Ascending aorta (tissue), 2 donors: ENCODE data around the gene SNRPA. TPM values are rescaled to one million over a fixed set of nuclear protein-coding genes. Genes with fewer than 3 reads are reported as not detected.

Source experiments
- DNase-seq, 2 donors: peaks; one replicate each; pipeline ENCODE4 v3.0.0-alpha.2; 2019; ENCODE audit warnings: low spot score in 2 of 2
- H3K27ac ChIP-seq, 2 donors: fragments of 200-600 bp; sonication (generic); one replicate each; pipeline ENCODE4 v1.5.1; 2016 to 2017; ENCODE audit warnings: mild to moderate bottlenecking in 1 of 2
- H3K27me3 ChIP-seq: fragments of 200-600 bp; sonication (generic); one replicate; pipeline ENCODE4 v1.5.1; 2017
- H3K36me3 ChIP-seq, 2 donors: fragments of 200-600 bp; sonication (generic); one replicate each; pipeline ENCODE4 v1.5.1; 2016
- H3K4me1 ChIP-seq, 2 donors: fragments of 200-600 bp; sonication (generic); one replicate each; pipeline ENCODE4 v1.5.1; 2016 to 2017; ENCODE audit warnings: mild to moderate bottlenecking in 1 of 2
- H3K4me3 ChIP-seq, 2 donors: fragments of 200-600 bp; sonication (generic); one replicate each; pipeline ENCODE4 v1.5.1; 2016 to 2017; ENCODE audit warnings: mild to moderate bottlenecking in 1 of 2
- H3K9me3 ChIP-seq, 2 donors: fragments of 200-600 bp; sonication (generic); one replicate each; pipeline ENCODE4 v1.5.1; 2016
- CTCF ChIP-seq, 3 experiments: fragments of 200-600 bp in 2 of 3; fragments of 450-650 bp in 1 of 3; sonication (generic) in 2 of 3; IDR thresholded peaks; one replicate each; pipeline ENCODE4 v1.5.1; 2016 to 2019; ENCODE audit warnings: antibody characterized with exemption in 3 of 3, mild to moderate bottlenecking in 1 of 3, moderate library complexity in 1 of 3
- intact Hi-C: fragments of 100-400 bp; cut with DNase I; formaldehyde crosslinking; loops from one replicate; pipeline ENCODE4 v1.15.1; 2023
- total RNA-seq: library from RNA; depleted of rRNA; stranded (reverse); fragments of >200 nt; gene quantifications from one replicate; pipeline ENCODE4 v1.1.0, GENCODE V29; 2016

Gene SNRPA
- total RNA-seq, 1 donor from 2014 or later, result 154 TPM

GRCh38 chr19:40717880-40718773 is 32.9 kb upstream of the SNRPA start:
- TF ChIP-seq CTCF (IDR thresholded peaks at IDR 0.05), result no peak

GRCh38 chr19:40718774-40719391 is 32.1 kb upstream of the SNRPA start:
- H3K36me3 ChIP-seq, result peaks cover 4 to 7% of the 10 kb centered on the region in 2 donors
- H3K27me3 ChIP-seq, result no peaks in the 10 kb centered on the region
- H3K4me1 ChIP-seq, result peaks cover 7 to 47% of the 10 kb centered on the region in 2 donors
- peak overlapping the region; percentile 97 to 99 for H3K27ac ChIP-seq
- intact Hi-C loops, result loop anchor here (5.0 to 10.0 kb wide), 3 partner anchors 297 to 1314 kb away; partner anchors contain the start of genes HNRNPUL1 and ZFP36
- no peaks in the 10 kb centered on the region for H3K9me3 ChIP-seq
- DNase-seq, result peak in 1 of 2 donors; percentile 77
- H3K4me3 ChIP-seq, result peak overlapping the region; percentile 72 to 100
- no peak for TF ChIP-seq CTCF (IDR thresholded peaks at IDR 0.05)

More at GRCh38 chr19:40717880-40718773, 32.9 kb upstream of the SNRPA start:
- Histone ChIP-seq H3K4me3 (peak overlapping the region; percentile 72 to 100), H3K4me1 (peaks cover 7 to 50% of the 10 kb centered on the region in 2 donors), H3K27me3 (no peaks in the 10 kb centered on the region), H3K9me3 (no peaks in the 10 kb centered on the region), H3K27ac (peak overlapping the region; percentile 97 to 99), H3K36me3 (no peaks in the 10 kb centered on the region)
- intact Hi-C loops, result loop anchor here (5.0 to 10.0 kb wide), 3 partner anchors 296 to 1313 kb away; partner anchors contain the start of genes HNRNPUL1 and ZFP36
- no peak for DNase-seq

- peaks cover 7 to 47% of the 10 kb centered on the region in 2 donors for H3K4me1 ChIP-seq
- TF ChIP-seq CTCF (IDR thresholded peaks at IDR 0.05), result no peak
- no peaks in the 10 kb centered on the region for H3K27me3 ChIP-seq
- H3K36me3 ChIP-seq, result peaks cover 7 to 13% of the 10 kb centered on the region in 2 donors
- no peaks in the 10 kb centered on the region for H3K9me3 ChIP-seq
- peak overlapping the region; percentile 97 to 99 for H3K27ac ChIP-seq
- intact Hi-C loops, result loop anchor here (5.0 to 10.0 kb wide), 3 partner anchors 297 to 1315 kb away; partner anchors contain the start of genes HNRNPUL1 and ZFP36
- DNase-seq, result no peak
- peak overlapping the region; percentile 72 to 100 for H3K4me3 ChIP-seq
These were observed 31.5 kb upstream of the SNRPA start for GRCh38 chr19:40719414-40719894.

- Histone ChIP-seq H3K27ac (peak overlapping the region; percentile 97 to 99), H3K4me3 (peak overlapping the region; percentile 72 to 100), H3K4me1 (peaks cover 7 to 41% of the 10 kb centered on the region in 2 donors), H3K9me3 (no peaks in the 10 kb centered on the region), H3K27me3 (no peaks in the 10 kb centered on the region), H3K36me3 (peaks cover 20 to 28% of the 10 kb centered on the region in 2 donors)
- intact Hi-C loops, result no loop called here
- TF ChIP-seq CTCF (IDR thresholded peaks at IDR 0.05), result no peak
- no peak for DNase-seq
These were observed 29.9 kb upstream of the SNRPA start for GRCh38 chr19:40721140-40721486.

GRCh38 chr19:40721936-40722661 is 28.9 kb upstream of the SNRPA start:
- no peak for TF ChIP-seq CTCF (IDR thresholded peaks at IDR 0.05)
- no peaks in the 10 kb centered on the region for H3K27me3 ChIP-seq
- peak overlapping the region; percentile 97 to 99 for H3K27ac ChIP-seq
- H3K4me3 ChIP-seq, result peak overlapping the region; percentile 43 to 72
- peaks cover 7 to 41% of the 10 kb centered on the region in 2 donors for H3K4me1 ChIP-seq
- intact Hi-C loops, result no loop called here
- H3K9me3 ChIP-seq, result no peaks in the 10 kb centered on the region
- peaks cover 28 to 38% of the 10 kb centered on the region in 2 donors for H3K36me3 ChIP-seq
- no peak for DNase-seq
